Kidney (tissue), 14 donors: ENCODE data around the gene RAC2. TPM values are rescaled to one million over a fixed set of nuclear protein-coding genes. Genes with fewer than 3 reads are reported as not detected.
A peak's percentile ranks its signal among the peaks of the same experiment; 100 is the strongest.

ENCODE experiments used
- DNase-seq, 5 donors: peaks; one replicate each; pipeline ENCODE4 v3.0.0-alpha.2; 2013 to 2020
- FAIRE-seq: peaks from 2 replicates; lab custom pipeline; 2012; peaks lifted over from hg19 to GRCh38; lab: Jason Lieb, UNC
- H3K27ac ChIP-seq, 2 donors: one replicate each; pipeline ENCODE4 v1.7.0; 2013; ENCODE audit warnings: low read depth in 2 of 2, low read length in 2 of 2, inconsistent platforms in 1 of 2
- H3K27me3 ChIP-seq: one replicate; pipeline ENCODE4 v1.7.1; 2013; ENCODE audit warnings: low read length, inconsistent platforms; ENCODE audit not compliant: control insufficient read depth, insufficient read depth
- H3K36me3 ChIP-seq, 3 donors: one replicate each; pipeline versions ENCODE4 v1.7.0 to v1.7.1; 2013; ENCODE audit warnings: low read length in 3 of 3, control low read depth in 1 of 3, inconsistent platforms in 1 of 3; ENCODE audit not compliant: insufficient read depth in 3 of 3, control insufficient read depth in 2 of 3
- H3K4me1 ChIP-seq, 3 donors: one replicate each; pipeline versions ENCODE4 v1.7.0 to v1.7.1; 2013; ENCODE audit warnings: low read length in 3 of 3, inconsistent platforms in 1 of 3, low read depth in 1 of 3; ENCODE audit not compliant: control insufficient read depth in 2 of 3, insufficient read depth in 2 of 3
- H3K4me3 ChIP-seq, 3 donors: one replicate each; pipeline versions ENCODE4 v1.7.0 to v1.8.1; 2013; ENCODE audit warnings: low read length in 3 of 3, control low read depth in 1 of 3, inconsistent platforms in 1 of 3
- H3K9ac ChIP-seq, 3 donors: one replicate each; pipeline versions ENCODE4 v1.7.0 to v1.7.1; 2013; ENCODE audit warnings: low read length in 3 of 3, control low read depth in 1 of 3, inconsistent platforms in 1 of 3
- H3K9me3 ChIP-seq, 3 donors: one replicate each; pipeline versions ENCODE4 v1.7.0 to v1.7.1; 2013; ENCODE audit warnings: low read length in 3 of 3, control low read depth in 1 of 3, inconsistent platforms in 1 of 3; ENCODE audit not compliant: control insufficient read depth in 2 of 3, insufficient read depth in 1 of 3
- CTCF ChIP-seq: IDR thresholded peaks from 3 replicates; pipeline ENCODE4 v1.5.1; 2012; ENCODE audit warnings: mild to moderate bottlenecking, moderate library complexity, borderline replicate concordance; ENCODE audit not compliant: insufficient read depth; ENCODE audit errors: extremely low read depth
- intact Hi-C: fragments of 100-400 bp; cut with DNase I; formaldehyde crosslinking; loops from one replicate; pipeline ENCODE4 v1.11.1; 2022
- polyA plus RNA-seq: library from polyadenylated mRNA; stranded (reverse); fragments of 350-450 nt; fragmentation: Illumina TruSeq; extraction: RNeasy Lipid Tissue Mini Kit (QIAGEN cat#74804); gene quantifications from one replicate; pipeline ENCODE4 v1.2.3, GENCODE V29; 2014; ENCODE audit warnings: low read depth, low replicate concordance; ENCODE audit not compliant: insufficient read depth
- total RNA-seq: library from RNA; stranded (reverse); fragmentation: NEBNext Ultra II Directional; extraction: Animal tissue kit (Norgen Biotek cat#: 25700); gene quantifications from one replicate; pipeline ENCODE4 v1.2.1, GENCODE V29; 2021
- donor health status: control.
- donor health status: control.
- donor health status: control.
- donor health status: control.
- donor health status: control.
- donor health status: DM: yes; HTN: yes; CAD: no.
- donor health status: Normal renal cell carcinoma (clear cell type).

The RAC2 gene
- total and polyA plus RNA-seq, 2 donors from 2014 or later = 4.5 to 38.6 TPM

- DNase-seq = no peak
- Histone ChIP-seq H3K36me3 (no peaks in the 10 kb centered on the region), H3K9ac (no peak overlapping the region), H3K4me3 (no peak overlapping the region), H3K4me1 (peaks cover 0 to 3% (median 0%) of the 10 kb centered on the region in 3 donors), H3K9me3 (no peaks in the 10 kb centered on the region), H3K27ac (no peak overlapping the region), H3K27me3 (no peaks in the 10 kb centered on the region)
- FAIRE-seq = no peak
- intact Hi-C loops = no loop called here
- no peak for TF ChIP-seq CTCF
These were observed 26.0 kb upstream of the RAC2 start for GRCh38 chr22:37269936-37270678.

GRCh38 chr22:37267661-37268413, 23.8 kb upstream of the RAC2 start:
- peaks cover 0 to 3% (median 0%) of the 10 kb centered on the region in 3 donors for H3K4me1 ChIP-seq
- peaks cover 0 to 6% (median 0%) of the 10 kb centered on the region in 3 donors for H3K9me3 ChIP-seq
- H3K27me3 ChIP-seq = no peaks in the 10 kb centered on the region
- H3K4me3 ChIP-seq = no peak overlapping the region
- FAIRE-seq (no peak), DNase-seq (no peak)
- TF ChIP-seq CTCF = no peak
- H3K27ac ChIP-seq = no peak overlapping the region
- H3K9ac ChIP-seq = no peak overlapping the region
- H3K36me3 ChIP-seq = no peaks in the 10 kb centered on the region
- intact Hi-C loops = no loop called here

GRCh38 chr22:37267135-37267587, 23.1 kb upstream of the RAC2 start:
- Histone ChIP-seq H3K36me3 (no peaks in the 10 kb centered on the region), H3K27ac (no peak overlapping the region), H3K4me1 (peaks cover 0 to 3% (median 0%) of the 10 kb centered on the region in 3 donors), H3K9ac (peak overlapping the region in 1 of 3 donors; percentile 15), H3K4me3 (peak overlapping the region; percentile 33 to 55 (median 44)), H3K27me3 (no peaks in the 10 kb centered on the region), H3K9me3 (peaks cover 0 to 6% (median 0%) of the 10 kb centered on the region in 3 donors)
- TF ChIP-seq CTCF = peak; percentile 66
- intact Hi-C loops = no loop called here
- peak in 4 of 5 donors; percentile 61 to 73 (median 70) for DNase-seq
- no peak for FAIRE-seq
